MCF 10A (cell line): ENCODE measurements around the gene MCTP2. TPM values are rescaled to one million over a fixed set of nuclear protein-coding genes. Genes with fewer than 3 reads are reported as not detected.
A peak's percentile ranks its signal among the peaks of the same experiment; 100 is the strongest.

ENCODE experiments used
- BruUV-seq: library from RNA; stranded (reverse); fragments of 400-500 nt; replicated peaks from 2 replicates; lab custom pipeline; 2021; lab: Mats Ljungman, UMichigan
- CTCF ChIA-PET: fragments of 300-600 bp; sonication (Branson Sonifier 250); formaldehyde crosslinking; extraction: SDS; loops from one replicate; lab custom pipeline; 2021; ENCODE audit warnings: antibody characterized with exemption, inconsistent platforms; lab: Yijun Ruan, JAX
- POLR2A ChIA-PET: fragments of 300-600, 350-650 bp; sonication (Branson Sonifier 250); formaldehyde crosslinking; extraction: SDS; loops from one replicate; lab custom pipeline; 2020; ENCODE audit warnings: antibody characterized with exemption, inconsistent platforms; lab: Yijun Ruan, JAX
- DNase-seq: peaks from one replicate; pipeline ENCODE4 v3.0.0-alpha.2; 2018; ENCODE audit not compliant: unreplicated experiment
- H3K27ac Mint-ChIP-seq: one replicate; pipeline ENCODE4 v1.8.0; 2022; ENCODE audit warnings: mild to moderate bottlenecking, low read depth, mixed read lengths; ENCODE audit not compliant: unreplicated experiment
- H3K27me3 Mint-ChIP-seq: one replicate; pipeline ENCODE4 v1.8.0; 2022; ENCODE audit warnings: mixed read lengths; ENCODE audit not compliant: insufficient read depth, unreplicated experiment
- H3K36me3 Mint-ChIP-seq: one replicate; pipeline ENCODE4 v1.8.0; 2022; ENCODE audit warnings: mild to moderate bottlenecking, moderate library complexity, mixed read lengths; ENCODE audit not compliant: insufficient read depth, unreplicated experiment
- H3K4me1 Mint-ChIP-seq: one replicate; pipeline ENCODE4 v1.8.0; 2022; ENCODE audit warnings: mixed read lengths; ENCODE audit not compliant: insufficient read depth, unreplicated experiment
- H3K4me3 Mint-ChIP-seq: one replicate; pipeline ENCODE4 v1.8.0; 2022; ENCODE audit warnings: mild to moderate bottlenecking, moderate library complexity, mixed read lengths; ENCODE audit not compliant: unreplicated experiment
- H3K9me3 Mint-ChIP-seq: one replicate; pipeline ENCODE4 v1.8.0; 2022; ENCODE audit warnings: mixed read lengths; ENCODE audit not compliant: unreplicated experiment
- intact Hi-C: fragments of 100-400 bp; cut with micrococcal nuclease; formaldehyde crosslinking; loops from 2 replicates; pipeline ENCODE4 v1.14.1; 2022
- total RNA-seq: library from RNA; stranded (reverse); gene quantifications from 2 replicates; pipeline ENCODE4 v1.2.3, GENCODE V29; 2022
- TF ChIP-seq, protein P1 (sequence below): fragments of 200-600 bp; IDR thresholded peaks from one replicate; pipeline ENCODE4 v1.8.0; 2022; ENCODE audit warnings: antibody characterized with exemption, mild to moderate bottlenecking; ENCODE audit not compliant: unreplicated experiment

MCTP2 gene
- total RNA-seq, 1 experiment from 2014 or later: 25.7 TPM

DNA sequence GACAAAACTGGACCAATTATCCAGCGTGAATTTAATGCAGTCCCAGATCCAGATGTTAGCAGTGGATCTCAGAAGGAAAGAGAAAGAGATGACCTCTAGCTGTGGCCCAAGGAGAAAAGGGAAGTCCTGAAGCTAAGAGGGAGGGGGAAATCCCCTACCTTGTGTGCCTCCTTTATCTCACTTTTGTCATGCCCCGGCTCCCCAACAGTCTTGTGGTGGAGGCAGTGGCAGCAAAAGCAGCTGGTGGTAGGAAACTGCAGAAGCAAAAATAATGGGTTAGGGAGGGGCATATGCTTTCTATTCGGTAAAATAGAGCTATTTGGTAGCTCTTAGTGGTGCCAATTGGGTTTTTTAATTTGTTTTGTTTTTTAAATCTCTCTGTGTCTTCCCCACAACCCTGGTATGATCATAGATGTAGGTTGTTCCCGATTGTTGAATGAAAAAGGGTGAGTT is 56.5 kb downstream of the MCTP2 start:
- POLR2A ChIA-PET: no interaction called here
- Mint-ChIP-seq H3K27ac (no peak overlapping the region), H3K36me3 (peaks cover 14% of the 10 kb centered on the region), H3K4me3 (no peak overlapping the region), H3K27me3 (no peaks in the 10 kb centered on the region), H3K4me1 (peaks cover 3% of the 10 kb centered on the region), H3K9me3 (peaks cover 16% of the 10 kb centered on the region)
- CTCF ChIA-PET: interaction anchor here (0.6 to 1.3 kb wide), 5 partner anchors 19 to 96 kb away, joined by 3 to 5 read pairs (median 3); partner anchors contain the start of gene MCTP2
- no peak for DNase-seq
- TF ChIP-seq, protein P1, sequence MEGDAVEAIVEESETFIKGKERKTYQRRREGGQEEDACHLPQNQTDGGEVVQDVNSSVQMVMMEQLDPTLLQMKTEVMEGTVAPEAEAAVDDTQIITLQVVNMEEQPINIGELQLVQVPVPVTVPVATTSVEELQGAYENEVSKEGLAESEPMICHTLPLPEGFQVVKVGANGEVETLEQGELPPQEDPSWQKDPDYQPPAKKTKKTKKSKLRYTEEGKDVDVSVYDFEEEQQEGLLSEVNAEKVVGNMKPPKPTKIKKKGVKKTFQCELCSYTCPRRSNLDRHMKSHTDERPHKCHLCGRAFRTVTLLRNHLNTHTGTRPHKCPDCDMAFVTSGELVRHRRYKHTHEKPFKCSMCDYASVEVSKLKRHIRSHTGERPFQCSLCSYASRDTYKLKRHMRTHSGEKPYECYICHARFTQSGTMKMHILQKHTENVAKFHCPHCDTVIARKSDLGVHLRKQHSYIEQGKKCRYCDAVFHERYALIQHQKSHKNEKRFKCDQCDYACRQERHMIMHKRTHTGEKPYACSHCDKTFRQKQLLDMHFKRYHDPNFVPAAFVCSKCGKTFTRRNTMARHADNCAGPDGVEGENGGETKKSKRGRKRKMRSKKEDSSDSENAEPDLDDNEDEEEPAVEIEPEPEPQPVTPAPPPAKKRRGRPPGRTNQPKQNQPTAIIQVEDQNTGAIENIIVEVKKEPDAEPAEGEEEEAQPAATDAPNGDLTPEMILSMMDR: no peak
- intact Hi-C loops: no loop called here
- BruUV-seq: no TSS peak

DNA sequence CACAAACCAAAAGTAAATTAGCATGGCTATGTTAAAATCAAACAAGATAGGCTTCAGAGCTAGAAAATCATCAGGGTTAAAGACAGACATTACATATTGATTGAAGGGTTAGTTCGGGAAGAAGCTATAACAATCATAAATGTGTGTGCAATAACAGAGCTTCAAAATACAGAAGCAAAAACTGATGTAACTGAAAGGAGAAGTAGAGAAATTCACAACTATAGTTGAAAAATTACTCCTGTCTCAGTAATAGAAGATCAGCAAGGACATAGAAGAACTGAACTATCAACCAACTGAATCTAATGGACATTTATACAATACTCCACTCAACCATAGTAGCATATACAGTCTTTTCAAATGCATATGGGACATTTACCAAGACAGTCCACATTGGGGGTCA is 59.4 kb downstream of the MCTP2 start:
- ChIA-PET CTCF (interaction anchor here (0.6 kb wide), 1 partner anchor 37 kb away, joined by 3 read pairs; no protein-coding TSS in a partner anchor), POLR2A (interaction anchor here (0.7 kb wide), 1 partner anchor 88 kb away, joined by 3 read pairs; no protein-coding TSS in a partner anchor)
- DNase-seq: no peak
- H3K4me3 Mint-ChIP-seq: no peak overlapping the region
- H3K36me3 Mint-ChIP-seq: peaks cover 6% of the 10 kb centered on the region
- H3K9me3 Mint-ChIP-seq: peaks cover 16% of the 10 kb centered on the region
- H3K4me1 Mint-ChIP-seq: peaks cover 10% of the 10 kb centered on the region
- no peaks in the 10 kb centered on the region for H3K27me3 Mint-ChIP-seq
- intact Hi-C loops: no loop called here
- no TSS peak for BruUV-seq
- TF ChIP-seq, protein P1: no peak
- H3K27ac Mint-ChIP-seq: no peak overlapping the region

DNA sequence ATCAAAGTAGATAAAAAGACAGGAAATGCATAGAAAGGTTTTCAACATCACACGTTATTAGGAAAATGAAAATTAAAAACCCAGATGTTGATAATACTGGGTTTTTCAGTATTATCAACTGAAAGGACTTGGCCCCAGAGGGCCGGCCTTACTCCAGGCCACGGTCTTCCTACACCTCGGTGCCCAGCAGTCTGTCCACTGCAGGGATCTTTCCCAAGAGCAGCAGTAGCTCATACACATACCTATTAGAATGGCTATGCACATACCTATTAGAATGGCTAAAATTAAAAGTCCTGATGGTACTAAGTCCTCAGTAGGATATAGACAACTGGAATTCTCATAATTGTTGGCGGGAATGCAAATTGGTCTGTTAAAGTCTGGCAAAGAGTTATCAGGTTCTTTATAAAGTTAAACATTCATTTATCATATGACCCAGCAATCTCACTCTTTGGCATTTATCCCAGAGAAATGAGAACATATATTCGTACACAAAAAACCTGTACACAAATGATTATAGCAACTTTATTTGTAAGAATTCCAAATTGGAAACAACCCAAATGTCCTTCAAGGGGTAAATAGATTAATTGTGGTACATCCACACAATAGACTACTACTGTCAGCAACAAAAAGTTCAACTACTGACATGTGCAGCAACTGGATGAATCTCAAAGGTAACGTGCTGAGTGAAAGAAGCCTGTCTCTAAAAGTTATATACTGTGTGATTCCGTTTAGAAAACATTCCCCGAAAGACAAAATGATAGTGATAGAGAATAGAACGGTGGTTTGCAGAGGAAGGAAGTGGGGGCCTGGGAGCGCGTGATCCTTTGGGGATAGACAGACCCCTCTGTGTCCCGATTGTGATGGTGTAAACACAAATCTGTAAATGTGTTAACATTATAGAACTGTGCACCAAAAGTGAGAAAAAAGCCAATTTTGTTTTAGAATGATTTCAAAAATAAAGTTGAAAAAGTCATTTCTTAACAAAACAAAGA is 62.3 kb downstream of the MCTP2 start:
- no peak overlapping the region for H3K4me3 Mint-ChIP-seq
- H3K36me3 Mint-ChIP-seq: peaks cover 9% of the 10 kb centered on the region
- no peak for DNase-seq
- peak overlapping the region; percentile 2 for H3K27ac Mint-ChIP-seq
- no peaks in the 10 kb centered on the region for H3K27me3 Mint-ChIP-seq
- TF ChIP-seq, protein P1: no peak
- intact Hi-C loops: no loop called here
- H3K9me3 Mint-ChIP-seq: peaks cover 6% of the 10 kb centered on the region
- no TSS peak for BruUV-seq
- H3K4me1 Mint-ChIP-seq: peaks cover 10% of the 10 kb centered on the region
- CTCF ChIA-PET: interaction anchor here (0.6 to 1.5 kb wide), 2 partner anchors 29 to 993 kb away, joined by 3 read pairs; no protein-coding TSS in a partner anchor
- POLR2A ChIA-PET: interaction anchor here (0.9 to 1.2 kb wide), 2 partner anchors 9 to 62 kb away, joined by 3 read pairs; partner anchors contain the start of gene MCTP2

DNA sequence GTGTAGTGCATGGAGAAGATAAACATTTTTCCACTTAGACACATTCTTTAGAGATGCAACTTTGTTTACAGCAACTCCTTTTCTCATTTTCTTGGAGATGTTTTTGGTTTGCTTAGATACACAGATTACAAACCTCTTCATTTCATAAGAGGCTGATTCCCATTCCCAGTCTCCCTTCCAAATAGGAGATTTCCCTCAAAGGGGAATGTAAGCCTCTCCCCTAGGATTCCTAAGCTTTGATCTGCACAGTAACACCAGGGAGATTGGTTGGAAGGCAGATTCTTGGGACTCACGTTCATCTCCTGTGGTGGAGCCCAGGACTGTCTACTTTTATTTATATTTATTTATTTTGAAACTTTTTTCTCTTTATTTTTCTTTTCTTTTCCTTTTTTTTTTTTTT is 63.2 kb downstream of the MCTP2 start:
- H3K9me3 Mint-ChIP-seq: no peaks in the 10 kb centered on the region
- intact Hi-C loops: no loop called here
- ChIA-PET CTCF (no interaction called here), POLR2A (interaction anchor here (0.9 to 1.2 kb wide), 2 partner anchors 8 to 45 kb away, joined by 3 read pairs; no protein-coding TSS in a partner anchor)
- BruUV-seq: no TSS peak
- TF ChIP-seq, protein P1: no peak
- peaks cover 10% of the 10 kb centered on the region for H3K4me1 Mint-ChIP-seq
- H3K36me3 Mint-ChIP-seq: peaks cover 7% of the 10 kb centered on the region
- H3K4me3 Mint-ChIP-seq: no peak overlapping the region
- DNase-seq: peak; percentile 16
- H3K27ac Mint-ChIP-seq: peak overlapping the region; percentile 2
- no peaks in the 10 kb centered on the region for H3K27me3 Mint-ChIP-seq
